Stimulated activated CD4-positive, alpha-beta T cell treated with anti-CD3 and anti-CD28 coated beads, TNF-alpha, amount 100 ng/mL, for 24 hours (primary cell): ENCODE data around the gene MTCH2.
A peak's percentile ranks its signal among the peaks of the same experiment; 100 is the strongest.

Experiments
- DNase-seq, 3 experiments: peaks; one replicate each; pipeline ENCODE4 v3.0.0-alpha.2; 2020; ENCODE audit warnings: low read depth in 3 of 3

The MTCH2 gene

DNA sequence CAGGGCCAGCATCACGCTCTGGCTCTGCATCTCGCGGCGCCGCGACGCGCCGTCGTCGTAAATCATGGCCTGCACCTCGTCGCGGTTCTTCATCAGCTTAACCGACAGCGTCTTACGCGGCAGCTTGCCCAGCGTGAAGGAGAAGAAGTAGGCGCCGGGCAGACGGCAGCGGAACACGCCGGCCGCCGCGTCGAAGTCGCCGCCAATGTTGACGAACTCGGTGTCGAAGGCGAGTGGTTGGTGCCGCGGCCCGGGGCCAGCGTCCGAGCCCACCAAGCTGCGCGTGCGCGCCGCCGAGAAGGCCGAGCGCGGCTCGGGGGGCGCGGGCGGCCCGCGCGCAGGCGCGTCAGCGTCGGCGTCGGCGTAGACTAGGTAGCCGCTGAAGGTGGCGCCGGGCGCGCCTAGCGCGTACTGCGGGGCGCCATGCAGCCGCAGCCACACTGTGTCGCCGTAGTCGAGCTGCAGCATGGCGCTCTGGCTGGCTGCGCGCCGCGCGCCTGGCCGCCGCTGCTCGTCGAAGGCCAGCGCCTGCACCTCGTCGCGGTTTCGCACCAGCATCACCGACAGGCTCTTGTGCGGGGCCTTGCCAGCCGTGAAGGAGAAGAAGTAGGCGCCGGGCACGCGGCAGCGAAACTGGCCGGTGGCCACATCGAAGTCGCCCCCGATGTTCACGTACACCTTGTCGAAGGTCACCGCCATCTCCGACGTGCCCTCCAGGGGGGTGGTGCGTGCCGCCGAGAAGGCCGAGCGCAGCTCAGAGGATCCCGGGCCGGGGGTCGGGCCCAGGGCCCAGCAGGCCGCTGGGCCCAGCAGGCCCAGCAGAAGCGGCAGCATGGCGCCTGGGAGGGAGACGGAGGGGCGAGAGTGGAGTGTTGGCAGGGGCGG, 52.1 kb downstream of the MTCH2 start:
- no peak for DNase-seq

DNA sequence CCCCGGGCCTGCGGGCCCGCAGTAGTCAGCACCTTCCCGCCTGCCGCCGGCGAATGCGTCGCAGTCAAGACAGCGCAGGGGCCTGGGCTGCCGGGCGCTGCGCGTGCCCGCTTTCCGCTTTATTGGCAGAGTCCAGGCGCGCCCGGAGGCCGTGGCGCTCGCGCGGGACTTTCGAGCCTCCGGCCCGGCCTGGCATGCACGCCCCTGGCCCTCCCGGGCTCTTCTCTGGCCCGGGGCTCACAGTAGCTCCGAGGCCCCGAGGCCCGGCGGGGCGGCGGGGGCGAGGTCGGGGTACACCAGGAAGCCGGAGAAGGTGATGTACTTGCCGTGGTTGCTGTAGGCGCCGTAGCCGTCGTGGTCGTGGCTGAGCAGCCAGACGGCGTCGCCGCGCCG, 52.8 kb downstream of the MTCH2 start:
- DNase-seq: no peak

DNA sequence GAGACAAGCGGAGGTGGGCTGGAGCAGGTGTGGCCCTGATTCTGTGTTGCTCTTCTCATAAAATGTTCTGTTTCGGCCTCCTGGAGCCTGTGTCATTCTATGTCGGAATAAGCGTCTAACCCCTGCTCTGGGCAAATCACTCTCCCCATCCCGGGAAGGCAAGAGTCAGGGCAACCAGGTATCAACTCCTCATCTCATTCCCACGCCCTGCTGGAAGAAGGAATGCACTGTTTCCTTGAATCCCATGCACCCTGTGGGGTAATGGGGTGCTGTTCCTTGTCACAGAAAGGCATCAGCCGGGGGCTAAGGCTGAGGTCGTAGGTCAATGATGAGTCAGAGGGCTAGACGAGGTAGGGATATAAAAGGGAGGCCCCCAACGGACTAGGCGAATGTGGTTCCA, 53.2 kb downstream of the MTCH2 start:
- DNase-seq: no peak

DNA sequence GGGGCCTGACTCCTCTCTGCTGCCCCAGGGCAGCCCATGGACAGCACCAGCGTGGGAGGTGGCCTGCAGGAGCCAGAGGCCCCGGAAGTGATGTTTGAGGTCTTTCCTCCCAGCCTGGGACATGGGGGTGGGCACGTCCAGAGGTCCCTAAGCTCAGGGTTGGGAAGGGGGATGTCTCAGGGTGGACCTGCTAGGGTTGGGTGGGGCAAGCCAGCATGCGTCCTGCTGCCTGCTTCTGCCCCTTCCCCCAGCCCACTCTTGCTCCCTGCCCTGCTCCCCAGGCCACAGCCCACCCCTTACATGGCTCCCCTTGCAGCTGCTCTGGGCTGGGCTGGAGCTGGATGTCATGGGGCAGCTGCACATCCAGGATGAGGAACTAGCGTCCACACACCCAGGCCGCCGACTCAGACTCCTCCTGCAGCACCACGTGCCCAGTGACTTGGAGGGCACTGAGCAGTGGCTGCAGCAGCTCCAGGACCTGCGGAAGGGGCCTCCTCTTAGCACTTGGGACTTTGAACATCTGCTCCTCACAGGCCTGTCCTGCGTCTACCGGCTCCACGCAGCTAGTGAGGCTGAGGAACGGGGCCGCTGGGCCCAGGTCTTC, 54.5 kb downstream of the MTCH2 start:
- no peak for DNase-seq

DNA sequence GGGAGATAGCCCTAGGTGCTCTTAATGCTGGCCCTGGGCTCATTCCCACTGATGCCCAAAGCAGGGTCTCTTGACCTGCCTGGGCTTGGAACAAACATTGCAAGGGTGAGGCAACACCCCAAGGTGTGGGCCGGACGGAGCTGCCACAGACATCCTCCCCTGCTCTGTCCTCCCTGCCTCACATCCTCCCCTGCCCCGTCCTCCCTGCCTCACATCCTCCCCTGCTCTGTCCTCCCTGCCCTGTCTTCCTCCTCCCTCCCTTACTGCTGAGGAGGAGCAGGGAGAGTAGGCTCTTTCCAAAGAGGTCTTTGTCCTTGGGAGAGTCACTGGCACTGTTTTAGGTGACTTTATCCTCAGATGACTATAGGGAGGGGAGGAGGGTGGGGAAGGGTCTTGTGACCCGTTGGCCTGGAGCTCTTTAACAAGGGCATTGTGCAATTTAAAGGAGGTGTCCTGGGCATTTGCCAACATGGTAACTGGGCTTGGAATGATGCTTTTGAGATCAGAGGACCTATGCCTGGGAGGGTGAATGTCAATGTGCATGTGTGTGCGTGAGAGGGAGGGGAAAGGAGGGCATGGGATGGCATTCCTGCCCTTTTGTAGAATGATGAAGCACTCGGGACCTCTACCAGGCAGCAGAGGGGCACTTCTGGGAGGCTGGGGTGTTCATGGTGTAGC, 55.2 kb downstream of the MTCH2 start:
- no peak for DNase-seq

DNA sequence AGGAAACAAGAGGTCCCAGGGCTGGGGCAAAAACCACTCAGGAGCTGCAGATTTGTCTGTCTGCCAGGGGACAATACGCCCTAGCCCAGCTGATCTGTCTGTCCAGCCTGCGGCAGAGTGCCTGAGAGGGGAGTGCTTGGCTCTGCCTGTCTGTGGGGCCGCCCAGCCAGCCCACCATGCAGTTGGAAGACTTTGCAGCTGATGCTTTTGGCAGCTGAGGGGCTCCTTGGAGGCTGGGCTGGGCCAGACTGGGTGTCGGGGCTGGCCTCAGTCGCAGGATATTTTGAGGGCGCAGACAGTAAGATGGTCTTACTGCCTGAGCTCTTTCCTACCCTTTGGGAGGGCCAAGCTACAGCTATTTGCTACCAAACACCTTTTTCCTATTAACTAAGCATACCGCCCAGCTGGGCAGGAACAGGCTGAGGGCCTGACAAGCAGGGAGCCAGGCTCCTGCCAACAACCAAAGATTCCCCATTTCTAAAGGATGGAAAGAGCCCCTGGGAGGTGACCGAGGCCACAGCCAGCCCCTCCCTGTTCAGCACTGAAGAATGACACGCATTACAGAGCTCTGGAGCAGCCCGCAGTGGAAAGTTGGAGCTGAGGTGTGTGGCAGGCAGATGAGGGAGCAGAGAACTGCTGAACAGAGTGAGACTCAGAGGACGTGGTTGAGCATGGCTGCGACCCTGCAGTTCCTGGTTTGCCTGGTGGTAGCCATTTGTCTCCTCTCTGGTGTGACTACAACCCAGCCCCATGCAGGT, 56.1 kb downstream of the MTCH2 start, which contains the start of gene FAM180B:
TSS of gene FAM180B (plus strand) at position 581 of the 758 bp plus-strand sequence. CDS start at position 672, 91 bp downstream.
- DNase-seq: no peak

DNA sequence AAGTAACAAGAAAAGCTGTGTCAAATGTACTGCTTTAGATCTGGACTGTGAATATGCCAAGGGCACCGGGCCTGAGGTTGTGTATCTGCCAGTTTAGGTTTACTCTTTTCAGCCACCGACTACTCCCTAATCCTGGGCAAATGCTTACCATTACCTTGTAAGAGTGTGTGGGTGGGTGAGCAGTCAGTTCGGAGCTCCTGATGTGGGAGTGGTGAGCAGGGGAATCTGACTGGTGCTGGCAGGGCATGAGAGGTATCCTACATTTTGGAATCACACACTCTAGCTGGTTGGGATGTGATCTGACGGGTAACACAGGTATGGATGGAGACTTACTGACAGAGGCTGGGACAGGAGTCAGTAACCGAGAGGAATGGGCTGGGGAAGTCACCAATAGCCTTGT, 58.5 kb downstream of the MTCH2 start:
- DNase-seq: no peak

DNA sequence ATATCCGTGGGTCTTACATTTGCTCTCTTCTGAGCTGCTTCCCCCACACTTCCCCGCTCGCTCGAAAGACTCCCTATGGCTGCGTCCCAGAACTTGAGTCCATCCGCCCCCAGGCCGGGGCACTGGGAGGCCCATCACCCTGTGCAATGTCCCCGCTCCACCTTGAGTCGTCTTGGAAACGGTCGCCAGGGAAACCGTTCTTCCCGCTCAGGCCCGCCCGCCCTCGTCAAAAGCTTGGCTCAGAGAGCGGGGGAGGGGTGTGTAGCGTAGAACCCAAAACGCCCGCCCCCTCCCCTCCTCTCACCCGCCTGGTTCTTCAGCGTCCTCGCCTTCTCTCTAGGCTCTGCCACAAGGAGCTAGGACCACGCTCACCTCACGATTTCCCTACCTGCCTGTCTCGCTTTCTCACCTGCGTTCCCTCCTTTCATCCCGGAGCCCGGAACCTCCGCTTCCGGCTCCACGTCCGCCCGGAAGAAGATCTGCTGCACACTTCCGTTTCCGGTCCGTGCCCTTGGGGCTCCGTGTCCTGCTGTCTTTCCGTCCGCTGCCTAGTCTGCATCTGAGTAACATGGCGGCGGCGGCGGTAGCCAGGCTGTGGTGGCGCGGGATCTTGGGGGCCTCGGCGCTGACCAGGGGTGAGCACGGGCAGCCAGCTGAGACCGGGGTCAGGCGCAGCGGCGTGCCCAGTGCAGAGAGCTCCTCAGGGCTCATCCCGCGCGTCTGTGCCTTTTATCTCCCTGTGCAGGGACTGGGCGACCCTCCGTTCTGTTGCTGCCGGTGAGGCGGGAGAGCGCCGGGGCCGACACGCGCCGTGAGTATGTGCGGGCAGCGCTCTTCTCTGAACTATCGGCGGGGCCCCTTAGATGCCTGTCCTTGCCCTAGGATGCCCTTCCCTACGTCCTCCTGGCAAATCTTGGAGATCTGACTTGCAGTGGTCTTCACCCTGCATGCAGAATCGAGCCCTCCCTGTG, 63.5 kb downstream of the MTCH2 start, which contains the start of the genes KBTBD4 and NDUFS3:
TSS of gene KBTBD4 (minus strand) at position 447 of the 971 bp plus-strand sequence. CDS start at position 428, 19 bp downstream.
TSS of gene NDUFS3 (plus strand) at position 551 of the 971 bp plus-strand sequence. CDS start at position 569, 18 bp downstream.
- DNase-seq: peak; percentile 81 to 87 (median 86)

DNA sequence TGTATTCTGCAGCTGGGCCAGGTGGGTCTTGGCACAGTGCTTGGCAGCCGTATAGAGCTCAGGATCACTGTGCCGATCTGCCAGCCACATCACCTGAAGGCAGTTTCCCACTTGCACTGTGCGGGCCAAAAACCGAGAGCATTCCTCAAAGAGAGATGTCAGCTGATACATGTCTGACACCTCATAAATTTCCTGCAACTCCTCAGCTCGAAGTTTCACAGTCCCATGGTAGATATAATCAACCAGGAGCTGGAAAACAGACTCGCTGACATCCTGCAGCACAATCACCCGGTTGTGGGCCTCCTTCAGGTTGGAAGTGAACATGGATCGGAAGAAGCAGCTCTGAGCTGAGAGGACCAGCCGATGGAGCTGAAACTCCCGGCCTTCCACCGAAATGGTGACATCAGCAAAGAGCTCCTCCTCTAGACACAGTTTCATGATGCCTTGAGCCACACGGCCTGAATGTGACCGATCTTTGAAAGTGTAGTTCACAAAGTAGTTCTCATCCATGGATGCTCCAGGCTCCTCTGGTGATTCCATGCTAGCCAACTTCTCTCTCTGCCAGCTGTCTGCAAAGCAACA, 64.8 kb downstream of the MTCH2 start:
- no peak for DNase-seq

DNA sequence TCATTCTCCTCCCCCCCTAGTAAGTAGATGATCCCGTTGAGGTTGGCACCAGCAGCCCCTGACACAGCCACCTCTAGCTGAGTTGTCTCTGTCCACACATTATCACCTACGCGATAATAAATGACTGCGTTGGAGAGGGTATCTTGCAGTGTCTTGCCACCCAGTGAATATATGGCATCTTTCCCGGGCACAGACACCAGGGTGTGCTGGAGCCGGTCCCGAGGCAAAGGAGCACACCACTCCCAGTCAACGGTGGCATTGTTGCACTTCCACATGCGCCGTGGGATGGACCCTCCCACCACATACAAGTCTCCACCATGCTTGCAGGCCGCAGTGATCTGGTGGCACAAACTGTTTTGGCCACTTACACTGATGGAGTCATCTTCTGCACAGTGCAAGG, 69.0 kb downstream of the MTCH2 start:
- DNase-seq: no peak

DNA sequence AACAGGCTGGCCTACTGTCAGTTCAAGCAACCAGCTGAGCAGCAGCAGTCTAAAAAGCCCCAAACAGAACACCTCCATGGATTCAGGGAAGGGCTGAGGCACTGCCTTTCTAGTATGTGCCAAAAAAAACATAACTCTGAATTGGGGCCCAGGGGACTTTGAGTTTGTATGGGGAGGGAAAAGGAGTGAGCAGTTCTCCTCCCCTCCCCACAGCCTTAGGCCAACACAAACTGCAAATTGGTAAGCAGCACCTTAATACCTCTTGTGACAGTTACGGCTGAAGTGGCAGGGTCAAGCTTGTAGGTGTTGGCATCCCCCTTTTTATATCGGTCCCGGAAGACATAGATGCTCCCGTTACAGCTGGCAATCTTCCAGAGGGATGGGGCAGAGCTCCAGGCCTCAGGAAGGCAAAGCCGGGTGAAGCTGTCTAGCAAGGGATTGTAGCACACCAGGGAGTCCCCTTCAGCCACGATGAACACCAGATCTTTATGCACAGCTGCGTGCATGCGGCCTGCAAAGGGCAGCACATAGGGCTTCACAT, 69.6 kb downstream of the MTCH2 start:
- no peak for DNase-seq

DNA sequence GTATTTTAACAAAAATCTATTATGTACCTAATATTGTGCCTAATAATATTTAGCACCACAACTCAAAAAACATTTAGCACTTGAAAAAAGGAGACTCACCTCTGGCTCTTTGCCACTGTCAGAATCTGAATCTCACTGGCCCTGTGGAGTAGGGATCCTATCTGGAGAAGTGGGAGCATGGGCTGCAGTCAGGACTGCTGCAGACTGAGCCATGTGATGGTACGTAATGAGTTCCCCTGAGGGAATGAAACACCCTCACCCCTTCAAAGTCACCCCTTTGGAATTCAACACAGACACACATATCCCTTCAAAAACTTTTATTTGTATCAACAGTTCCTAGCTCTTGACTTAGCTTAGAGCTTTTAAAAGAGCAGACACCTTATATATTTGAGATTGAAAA, 70.5 kb downstream of the MTCH2 start:
- no peak for DNase-seq

DNA sequence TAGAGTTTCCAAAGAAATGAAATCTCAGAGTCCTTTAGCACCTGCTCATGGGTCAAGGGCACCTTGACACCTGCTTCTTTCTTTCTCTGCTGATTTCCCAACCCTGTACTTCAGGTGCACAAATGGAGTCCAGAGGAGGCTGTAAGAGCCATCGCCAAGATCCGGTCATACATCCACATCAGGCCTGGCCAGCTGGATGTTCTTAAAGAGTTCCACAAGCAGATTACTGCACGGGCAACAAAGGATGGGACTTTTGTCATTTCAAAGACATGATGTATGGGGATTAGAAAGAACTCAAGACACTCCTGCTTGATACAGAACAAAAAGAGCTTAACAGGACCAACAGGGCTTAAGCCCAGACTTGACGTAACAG, 71.0 kb downstream of the MTCH2 start:
- no peak for DNase-seq

DNA sequence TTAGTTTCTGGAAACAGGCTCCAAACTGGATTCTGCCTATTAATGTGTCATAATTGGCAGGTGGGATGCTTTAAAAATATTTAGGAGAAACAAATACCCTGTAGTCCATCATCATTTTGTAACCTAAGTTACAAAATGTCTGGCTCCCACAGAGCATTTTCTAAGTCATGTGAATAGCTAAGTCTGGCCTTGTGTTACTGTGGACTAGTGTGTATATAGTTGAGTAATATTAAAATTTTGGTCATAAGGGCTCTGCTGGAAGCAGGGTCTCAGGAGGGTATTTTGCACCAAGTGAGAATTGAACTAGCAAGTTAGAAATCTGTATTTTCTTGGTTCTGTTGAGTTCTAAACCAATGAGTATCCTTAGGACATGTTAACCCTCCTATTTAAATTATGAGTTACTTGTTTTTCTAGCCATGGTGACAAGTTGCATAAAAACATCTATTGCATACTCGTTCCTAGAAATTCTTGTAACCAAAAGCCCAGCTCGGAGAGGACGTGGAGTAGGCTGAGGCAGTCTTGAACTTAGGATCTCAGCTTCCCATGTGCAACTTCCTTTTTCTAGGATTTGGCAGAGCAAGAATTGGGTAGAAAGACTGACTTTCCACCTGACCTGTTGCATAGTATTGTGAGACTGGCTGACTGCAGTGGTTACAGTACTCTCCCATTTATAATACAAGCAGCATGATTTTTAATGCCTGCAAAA, 71.6 kb downstream of the MTCH2 start:
- DNase-seq: no peak

DNA sequence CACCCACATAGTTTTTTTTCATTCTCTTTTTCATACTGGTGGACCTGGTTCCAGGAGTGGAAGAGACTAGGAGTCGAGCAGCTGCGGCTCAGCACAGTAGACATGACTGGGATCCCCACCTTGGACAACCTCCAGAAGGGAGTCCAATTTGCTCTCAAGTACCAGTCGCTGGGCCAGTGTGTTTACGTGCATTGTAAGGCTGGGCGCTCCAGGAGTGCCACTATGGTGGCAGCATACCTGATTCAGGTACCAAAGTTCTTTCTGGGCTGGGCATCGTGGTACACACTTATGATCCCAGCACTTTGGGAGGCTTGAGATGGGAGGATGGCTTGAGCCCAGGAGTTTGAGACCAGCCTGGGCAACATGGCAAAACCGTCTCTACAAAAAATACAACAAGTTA, 72.7 kb downstream of the MTCH2 start:
- no peak for DNase-seq
